Superior temporal gyrus (tissue), 1 donor: Measurements from ENCODE around the gene ANO9.
"Not testable (repeated sequence)": the region's sequence is repeated elsewhere in the genome, so short reads cannot be mapped to it uniquely, and the experiment has no call there.

Experiments
- DNase-seq: peaks from one replicate; pipeline ENCODE4 v3.0.0-alpha.2; 2016; ENCODE audit errors: extremely low spot score

ANO9 gene

GRCh38 chr11:452203-452744, 10.5 kb upstream of the ANO9 start:
- DNase-seq, result no peak

GRCh38 chr11:451738-452137, 9.9 kb upstream of the ANO9 start:
- no peak for DNase-seq

- DNase-seq, result peak; percentile 66
Observed at GRCh38 chr11:450809-451451, 9.1 kb upstream of the ANO9 start.

- DNase-seq, result peak; percentile 96
Observed at GRCh38 chr11:449889-450808, 8.3 kb upstream of the ANO9 start, which contains the start of gene PTDSS2. Gene PTDSS2 (plus strand): TSS chr11:450279. CDS start chr11:450456, 177 bp downstream.

- DNase-seq, result peak; percentile 87
Observed at GRCh38 chr11:447923-448731, 6.3 kb upstream of the ANO9 start.

- DNase-seq, result no peak
Observed at GRCh38 chr11:446891-447290, 5.1 kb upstream of the ANO9 start.

- no peak for DNase-seq
Observed at GRCh38 chr11:445765-446588, 4.2 kb upstream of the ANO9 start.

- DNase-seq, result no peak
Observed at GRCh38 chr11:444396-445144, 2.8 kb upstream of the ANO9 start.

- DNase-seq, result no peak
Observed at GRCh38 chr11:443542-444199, 1.9 kb upstream of the ANO9 start.

GRCh38 chr11:442611-443081, 835 bp upstream of the ANO9 start:
- DNase-seq, result no peak

GRCh38 chr11:441043-441417, 781 bp downstream of the ANO9 start:
- no peak for DNase-seq

GRCh38 chr11:440065-441042, 1.5 kb downstream of the ANO9 start:
- no peak for DNase-seq

GRCh38 chr11:439315-440064, 2.3 kb downstream of the ANO9 start:
- no peak for DNase-seq

GRCh38 chr11:438101-438844, 3.5 kb downstream of the ANO9 start:
- DNase-seq, result no peak

- DNase-seq, result no peak
Observed at GRCh38 chr11:437228-437870, 4.5 kb downstream of the ANO9 start.

GRCh38 chr11:434999-435740, 6.6 kb downstream of the ANO9 start:
- DNase-seq, result not testable (repeated sequence)
